Astrocyte of the spinal cord (primary cell): ENCODE measurements around the gene SPAG6.

ENCODE experiments used
- DNase-seq: peaks from one replicate; pipeline ENCODE4 v3.0.0; 2011; ENCODE audit warnings: low read depth, low spot score
- H3K4me3 ChIP-seq: 2 replicates; pipeline ENCODE4 v1.5.1; 2011; ENCODE audit warnings: low read depth, mild to moderate bottlenecking, low read length, moderate library complexity
- CTCF ChIP-seq: IDR thresholded peaks from 2 replicates; pipeline ENCODE4 v1.5.1; 2012; ENCODE audit warnings: low read depth, mild to moderate bottlenecking, low read length, inconsistent platforms
- in situ Hi-C: cut with HindIII; loops from 2 replicates; pipeline ENCODE4 v1.10.0; 2017; ENCODE audit warnings: low sequenced_read_pairs

SPAG6 gene

GRCh38 chr10:22329150-22329549 is 16.1 kb upstream of the SPAG6 start:
- no peak for DNase-seq
- no peak overlapping the region for H3K4me3 ChIP-seq
- in situ Hi-C loops, result no loop called here
- no peak for TF ChIP-seq CTCF

- H3K4me3 ChIP-seq, result no peak overlapping the region
- no peak for TF ChIP-seq CTCF
- DNase-seq, result no peak
- in situ Hi-C loops, result no loop called here
Observed at GRCh38 chr10:22332116-22332692, 13.1 kb upstream of the SPAG6 start.

GRCh38 chr10:22333167-22333974 is 11.9 kb upstream of the SPAG6 start:
- no peak for DNase-seq
- no peak overlapping the region for H3K4me3 ChIP-seq
- no peak for TF ChIP-seq CTCF
- in situ Hi-C loops, result no loop called here

- no peak for DNase-seq
- no peak for TF ChIP-seq CTCF
- in situ Hi-C loops, result no loop called here
- no peak overlapping the region for H3K4me3 ChIP-seq
Observed at GRCh38 chr10:22333975-22334282, 11.4 kb upstream of the SPAG6 start.

- TF ChIP-seq CTCF, result no peak
- DNase-seq, result no peak
- H3K4me3 ChIP-seq, result no peak overlapping the region
- in situ Hi-C loops, result no loop called here
Observed at GRCh38 chr10:22334414-22335172, 10.7 kb upstream of the SPAG6 start.

GRCh38 chr10:22335173-22335933 is 9.9 kb upstream of the SPAG6 start:
- in situ Hi-C loops, result no loop called here
- TF ChIP-seq CTCF, result no peak
- peak; percentile 48 for DNase-seq
- peak overlapping the region; percentile 38 for H3K4me3 ChIP-seq
